Activated T-helper 2 cell treated with anti-CD3 and anti-CD28 coated beads, Interferon-gamma antibody, Interleukin-2, Interleukin-4, amounts not matched to agents 10 μg/mL and 5 μg/mL and 100 μg/mL, durations not matched to agents 14 hours and 24 hours and 36 hours (primary cell): ENCODE data around the gene TRANK1. TPM values are rescaled to one million over a fixed set of nuclear protein-coding genes. Genes with fewer than 3 reads are reported as not detected.

Source experiments
- DNase-seq: peaks from one replicate; pipeline ENCODE4 v3.0.0; 2021; ENCODE audit warnings: low spot score
- H3K27ac Mint-ChIP-seq: one replicate; pipeline ENCODE4 v1.8.0; 2021; ENCODE audit warnings: mixed read lengths
- H3K27me3 Mint-ChIP-seq: one replicate; pipeline ENCODE4 v1.8.0; 2021; ENCODE audit warnings: low read depth, mixed read lengths
- H3K36me3 Mint-ChIP-seq: one replicate; pipeline ENCODE4 v1.8.0; 2021; ENCODE audit warnings: low read depth, mixed read lengths
- H3K4me1 Mint-ChIP-seq: one replicate; pipeline ENCODE4 v1.8.0; 2021; ENCODE audit warnings: low read depth, mixed read lengths
- H3K4me3 Mint-ChIP-seq: one replicate; pipeline ENCODE4 v1.8.0; 2021; ENCODE audit warnings: low read depth, mild to moderate bottlenecking, moderate library complexity, mixed read lengths
- H3K9me3 Mint-ChIP-seq: one replicate; pipeline ENCODE4 v1.8.0; 2021; ENCODE audit warnings: mixed read lengths
- intact Hi-C: fragments of 100-400 bp; cut with micrococcal nuclease; formaldehyde crosslinking; loops from one replicate; pipeline ENCODE4 v1.15.1; 2023
- total RNA-seq: library from RNA; stranded (reverse); gene quantifications from 2 replicates; pipeline ENCODE4 v1.2.3, GENCODE V29; 2022

The TRANK1 gene
- total RNA-seq, 1 donor from 2014 or later, result 1.1 TPM

GRCh38 chr3:36813305-36813704, 131.5 kb downstream of the TRANK1 start:
- Mint-ChIP-seq H3K4me1 (no peaks in the 10 kb centered on the region), H3K9me3 (no peaks in the 10 kb centered on the region), H3K36me3 (no peaks in the 10 kb centered on the region), H3K27ac (no peak overlapping the region), H3K27me3 (peaks cover 7% of the 10 kb centered on the region), H3K4me3 (no peak overlapping the region)
- no peak for DNase-seq
- intact Hi-C loops, result no loop called here

- Mint-ChIP-seq H3K27me3 (peaks cover 10% of the 10 kb centered on the region), H3K4me1 (no peaks in the 10 kb centered on the region), H3K36me3 (no peaks in the 10 kb centered on the region), H3K9me3 (no peaks in the 10 kb centered on the region), H3K4me3 (no peak overlapping the region), H3K27ac (no peak overlapping the region)
- intact Hi-C loops, result no loop called here
- no peak for DNase-seq
These were observed 132.6 kb downstream of the TRANK1 start for GRCh38 chr3:36812240-36812639.

- Mint-ChIP-seq H3K36me3 (no peaks in the 10 kb centered on the region), H3K4me1 (no peaks in the 10 kb centered on the region), H3K4me3 (no peak overlapping the region), H3K9me3 (no peaks in the 10 kb centered on the region), H3K27ac (no peak overlapping the region), H3K27me3 (peaks cover 10% of the 10 kb centered on the region)
- no peak for DNase-seq
- intact Hi-C loops, result no loop called here
These were observed 133.1 kb downstream of the TRANK1 start for GRCh38 chr3:36811768-36812167.

- no peak for DNase-seq
- peaks cover 13% of the 10 kb centered on the region for H3K27me3 Mint-ChIP-seq
- H3K4me1 Mint-ChIP-seq, result no peaks in the 10 kb centered on the region
- no peak overlapping the region for H3K4me3 Mint-ChIP-seq
- H3K27ac Mint-ChIP-seq, result no peak overlapping the region
- intact Hi-C loops, result no loop called here
- peaks cover 8% of the 10 kb centered on the region for H3K9me3 Mint-ChIP-seq
- no peaks in the 10 kb centered on the region for H3K36me3 Mint-ChIP-seq
These were observed 140.4 kb downstream of the TRANK1 start for GRCh38 chr3:36804295-36805055.

- H3K27ac Mint-ChIP-seq, result no peak overlapping the region
- peaks cover 8% of the 10 kb centered on the region for H3K9me3 Mint-ChIP-seq
- H3K27me3 Mint-ChIP-seq, result peaks cover 11% of the 10 kb centered on the region
- DNase-seq, result no peak
- intact Hi-C loops, result no loop called here
- no peaks in the 10 kb centered on the region for H3K36me3 Mint-ChIP-seq
- no peaks in the 10 kb centered on the region for H3K4me1 Mint-ChIP-seq
- no peak overlapping the region for H3K4me3 Mint-ChIP-seq
These were observed 141.6 kb downstream of the TRANK1 start for GRCh38 chr3:36803091-36803791.

GRCh38 chr3:36800533-36801116, 144.2 kb downstream of the TRANK1 start:
- peaks cover 3% of the 10 kb centered on the region for H3K9me3 Mint-ChIP-seq
- intact Hi-C loops, result no loop called here
- H3K4me3 Mint-ChIP-seq, result no peak overlapping the region
- H3K27ac Mint-ChIP-seq, result no peak overlapping the region
- H3K36me3 Mint-ChIP-seq, result no peaks in the 10 kb centered on the region
- DNase-seq, result no peak
- no peaks in the 10 kb centered on the region for H3K4me1 Mint-ChIP-seq
- H3K27me3 Mint-ChIP-seq, result peaks cover 5% of the 10 kb centered on the region

GRCh38 chr3:36796881-36797280, 148.0 kb downstream of the TRANK1 start:
- Mint-ChIP-seq H3K27ac (no peak overlapping the region), H3K4me1 (no peaks in the 10 kb centered on the region), H3K27me3 (peaks cover 11% of the 10 kb centered on the region), H3K4me3 (no peak overlapping the region), H3K9me3 (no peaks in the 10 kb centered on the region), H3K36me3 (no peaks in the 10 kb centered on the region)
- no peak for DNase-seq
- intact Hi-C loops, result no loop called here

- intact Hi-C loops, result no loop called here
- Mint-ChIP-seq H3K9me3 (no peaks in the 10 kb centered on the region), H3K4me3 (no peak overlapping the region), H3K4me1 (no peaks in the 10 kb centered on the region), H3K27me3 (peaks cover 14% of the 10 kb centered on the region), H3K27ac (no peak overlapping the region), H3K36me3 (no peaks in the 10 kb centered on the region)
- no peak for DNase-seq
These were observed 148.7 kb downstream of the TRANK1 start for GRCh38 chr3:36796161-36796560.

- no peak for DNase-seq
- H3K9me3 Mint-ChIP-seq, result no peaks in the 10 kb centered on the region
- no peaks in the 10 kb centered on the region for H3K36me3 Mint-ChIP-seq
- peaks cover 16% of the 10 kb centered on the region for H3K27me3 Mint-ChIP-seq
- no peak overlapping the region for H3K4me3 Mint-ChIP-seq
- intact Hi-C loops, result no loop called here
- no peaks in the 10 kb centered on the region for H3K4me1 Mint-ChIP-seq
- H3K27ac Mint-ChIP-seq, result no peak overlapping the region
These were observed 149.2 kb downstream of the TRANK1 start for GRCh38 chr3:36795622-36796021.

- DNase-seq, result no peak
These were observed 152.5 kb downstream of the TRANK1 start for GRCh38 chr3:36792342-36792741.

GRCh38 chr3:36790765-36791164, 154.1 kb downstream of the TRANK1 start:
- no peak for DNase-seq
- intact Hi-C loops, result no loop called here
- H3K4me1 Mint-ChIP-seq, result no peaks in the 10 kb centered on the region
- no peak overlapping the region for H3K27ac Mint-ChIP-seq
- no peak overlapping the region for H3K4me3 Mint-ChIP-seq
- peaks cover 31% of the 10 kb centered on the region for H3K27me3 Mint-ChIP-seq
- H3K9me3 Mint-ChIP-seq, result no peaks in the 10 kb centered on the region
- H3K36me3 Mint-ChIP-seq, result no peaks in the 10 kb centered on the region

More at GRCh38 chr3:36792342-36792741, 152.5 kb downstream of the TRANK1 start:
- no peaks in the 10 kb centered on the region for H3K4me1 Mint-ChIP-seq
- H3K27me3 Mint-ChIP-seq, result peaks cover 29% of the 10 kb centered on the region
- no peak overlapping the region for H3K27ac Mint-ChIP-seq
- intact Hi-C loops, result loop anchor here (1.0 to 2.0 kb wide), 2 partner anchors 76 to 166 kb away; no protein-coding TSS in a partner anchor
- H3K9me3 Mint-ChIP-seq, result no peaks in the 10 kb centered on the region
- no peak overlapping the region for H3K4me3 Mint-ChIP-seq
- H3K36me3 Mint-ChIP-seq, result no peaks in the 10 kb centered on the region

- no peak overlapping the region for H3K27ac Mint-ChIP-seq
- H3K9me3 Mint-ChIP-seq, result no peaks in the 10 kb centered on the region
- no peaks in the 10 kb centered on the region for H3K36me3 Mint-ChIP-seq
- no peak overlapping the region for H3K4me3 Mint-ChIP-seq
- peaks cover 37% of the 10 kb centered on the region for H3K27me3 Mint-ChIP-seq
- intact Hi-C loops, result no loop called here
- no peak for DNase-seq
- H3K4me1 Mint-ChIP-seq, result no peaks in the 10 kb centered on the region
These were observed 157.6 kb downstream of the TRANK1 start for GRCh38 chr3:36786921-36787890.
